Measurements from ENCODE around the gene XYLT1.

The XYLT1 gene

GRCh38 chr16:17324451-17324850 is 146.3 kb downstream of the XYLT1 start:
- in situ Hi-C loops (cut with HindIII; ENCODE audit: low pct_ligation_motif_present, low sequenced_read_pairs) = no loop called here
- H3K27me3 ChIP-seq (replicated peaks) = no peaks in the 10 kb centered on the region
- H3K36me3 ChIP-seq (replicated peaks) = no peaks in the 10 kb centered on the region
- no peak for DNase-seq
- no peak overlapping the region for H3K4me3 ChIP-seq (ENCODE audit: low read depth, low read length)
- no peak overlapping the region for H3K27ac ChIP-seq
- TF ChIP-seq CTCF (IDR thresholded peaks at IDR 0.05; ENCODE audit: low read depth, low read length, missing control alignments) = no peak

DNA sequence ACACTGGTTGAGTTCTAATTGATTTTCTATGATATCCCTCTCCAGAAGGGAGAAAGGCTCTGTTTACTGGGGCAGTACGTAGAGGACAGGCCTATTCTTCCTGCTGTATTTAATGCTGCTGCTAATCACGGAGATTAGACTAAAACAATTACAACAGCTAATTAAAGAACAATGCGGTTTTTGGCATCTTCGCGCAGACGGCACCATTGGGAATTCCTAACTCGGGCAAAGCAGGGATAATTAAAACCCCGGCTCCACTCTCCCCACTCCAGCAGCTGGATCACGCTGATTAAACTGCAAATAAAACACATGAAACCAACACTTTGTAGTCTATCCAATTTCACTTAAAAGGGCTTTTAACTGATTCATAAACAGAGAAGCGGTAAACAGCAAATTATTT is 147.6 kb downstream of the XYLT1 start:
- no peak for DNase-seq
- no peak overlapping the region for H3K27ac ChIP-seq
- H3K27me3 ChIP-seq (replicated peaks) = no peaks in the 10 kb centered on the region
- no peak for TF ChIP-seq CTCF (IDR thresholded peaks at IDR 0.05; ENCODE audit: low read depth, low read length, missing control alignments)
- in situ Hi-C loops (cut with HindIII; ENCODE audit: low pct_ligation_motif_present, low sequenced_read_pairs) = no loop called here
- H3K4me3 ChIP-seq (ENCODE audit: low read depth, low read length) = no peak overlapping the region
- H3K36me3 ChIP-seq (replicated peaks) = no peaks in the 10 kb centered on the region

GRCh38 chr16:17321824-17322223 is 148.9 kb downstream of the XYLT1 start:
- in situ Hi-C loops (cut with HindIII; ENCODE audit: low pct_ligation_motif_present, low sequenced_read_pairs) = no loop called here
- Histone ChIP-seq H3K36me3 (replicated peaks) (no peaks in the 10 kb centered on the region), H3K4me3 (ENCODE audit: low read depth, low read length) (no peak overlapping the region), H3K27ac (no peak overlapping the region), H3K27me3 (replicated peaks) (no peaks in the 10 kb centered on the region)
- DNase-seq = no peak
- no peak for TF ChIP-seq CTCF (IDR thresholded peaks at IDR 0.05; ENCODE audit: low read depth, low read length, missing control alignments)

DNA sequence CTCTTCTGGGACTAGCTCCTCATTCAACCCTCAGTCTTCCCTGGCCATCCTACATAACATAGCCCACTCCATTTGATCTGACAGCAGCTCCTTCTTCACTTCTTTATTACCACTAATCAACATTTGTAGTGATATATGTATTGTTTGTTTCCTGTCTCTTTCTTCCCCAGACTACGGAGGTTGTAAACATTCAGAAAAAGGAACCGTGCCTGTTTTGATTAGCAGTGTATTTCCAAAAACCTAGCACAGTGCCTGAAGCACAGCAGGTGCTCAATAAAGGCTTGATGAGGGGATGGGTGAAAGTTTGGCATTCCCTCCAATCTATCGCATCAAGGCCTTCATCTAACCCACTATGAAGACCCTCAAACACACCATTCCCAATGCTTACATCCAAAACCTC is 150.8 kb downstream of the XYLT1 start:
- TF ChIP-seq CTCF (IDR thresholded peaks at IDR 0.05; ENCODE audit: low read depth, low read length, missing control alignments) = no peak
- no peak overlapping the region for H3K4me3 ChIP-seq (ENCODE audit: low read depth, low read length)
- no peaks in the 10 kb centered on the region for H3K36me3 ChIP-seq (replicated peaks)
- H3K27me3 ChIP-seq (replicated peaks) = no peaks in the 10 kb centered on the region
- in situ Hi-C loops (cut with HindIII; ENCODE audit: low pct_ligation_motif_present, low sequenced_read_pairs) = no loop called here
- H3K27ac ChIP-seq = no peak overlapping the region
- no peak for DNase-seq

DNA sequence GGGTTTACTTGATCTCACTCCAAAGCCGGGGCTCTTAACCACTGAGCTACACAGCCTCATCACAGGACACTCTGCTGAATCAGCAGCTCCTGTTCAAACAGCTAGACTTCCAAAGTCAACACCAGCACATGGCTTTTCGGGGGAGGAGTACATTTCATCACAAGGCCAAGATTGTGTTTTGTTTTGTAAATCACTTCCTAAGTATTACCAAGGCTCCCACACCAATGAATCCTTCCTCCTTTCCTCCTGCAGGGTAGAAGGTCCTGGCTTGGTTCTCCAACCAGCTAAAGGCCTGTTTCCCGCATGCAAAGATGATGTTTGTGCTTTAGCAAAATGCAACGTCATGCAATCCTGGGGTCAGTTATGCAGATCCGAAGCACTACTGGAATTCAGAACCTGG is 152.5 kb downstream of the XYLT1 start:
- TF ChIP-seq CTCF (IDR thresholded peaks at IDR 0.05; ENCODE audit: low read depth, low read length, missing control alignments) = no peak
- H3K4me3 ChIP-seq (ENCODE audit: low read depth, low read length) = no peak overlapping the region
- H3K27ac ChIP-seq = no peak overlapping the region
- no peak for DNase-seq
- in situ Hi-C loops (cut with HindIII; ENCODE audit: low pct_ligation_motif_present, low sequenced_read_pairs) = no loop called here
- H3K36me3 ChIP-seq (replicated peaks) = no peaks in the 10 kb centered on the region
- no peaks in the 10 kb centered on the region for H3K27me3 ChIP-seq (replicated peaks)

- Histone ChIP-seq H3K27me3 (replicated peaks) (no peaks in the 10 kb centered on the region), H3K27ac (no peak overlapping the region), H3K36me3 (replicated peaks) (no peaks in the 10 kb centered on the region), H3K4me3 (ENCODE audit: low read depth, low read length) (no peak overlapping the region)
- DNase-seq = no peak
- no peak for TF ChIP-seq CTCF (IDR thresholded peaks at IDR 0.05; ENCODE audit: low read depth, low read length, missing control alignments)
- in situ Hi-C loops (cut with HindIII; ENCODE audit: low pct_ligation_motif_present, low sequenced_read_pairs) = no loop called here
These were observed 154.8 kb downstream of the XYLT1 start for GRCh38 chr16:17316005-17316404.

Measured in brain microvascular endothelial cell (primary cell).